Neural progenitor cell (in vitro differentiated cells): Measurements from ENCODE around the gene TOX2. TPM values are rescaled to one million over a fixed set of nuclear protein-coding genes. Genes with fewer than 3 reads are reported as not detected.

ENCODE experiments used
- DNase-seq: peaks from one replicate; pipeline ENCODE4 v3.0.0-alpha.2; 2016; ENCODE audit warnings: low spot score
- H2AFZ ChIP-seq: fragments of 200-600 bp; sonication (generic); replicated peaks from 2 replicates; pipeline ENCODE4 v1.6.1; 2016; ENCODE audit warnings: antibody characterized with exemption
- H3F3A ChIP-seq: fragments of 200-600 bp; sonication (generic); 2 replicates; pipeline ENCODE4 v1.6.1; 2016; ENCODE audit warnings: antibody characterized with exemption, low read depth
- H3K27ac ChIP-seq: fragments of 200-600 bp; sonication (generic); 2 replicates; pipeline ENCODE4 v1.5.1; 2016; ENCODE audit warnings: mild to moderate bottlenecking
- H3K27me3 ChIP-seq: fragments of 200-600 bp; sonication (generic); 2 replicates; pipeline ENCODE4 v1.6.1; 2016; ENCODE audit warnings: mild to moderate bottlenecking, moderate library complexity
- H3K36me3 ChIP-seq: fragments of 200-600 bp; sonication (generic); 2 replicates; pipeline ENCODE4 v1.5.1; 2016
- H3K4me1 ChIP-seq: fragments of 200-600 bp; sonication (generic); 2 replicates; pipeline ENCODE4 v1.6.1; 2016; ENCODE audit warnings: mixed run types
- H3K4me2 ChIP-seq: fragments of 200-600 bp; sonication (generic); 2 replicates; pipeline ENCODE4 v1.6.1; 2016
- H3K4me3 ChIP-seq: fragments of 200-600 bp; sonication (generic); 2 replicates; pipeline ENCODE4 v1.5.1; 2016
- H3K79me2 ChIP-seq: fragments of 200-600 bp; sonication (generic); 2 replicates; pipeline ENCODE4 v1.6.1; 2016; ENCODE audit warnings: low read depth
- H3K9ac ChIP-seq: fragments of 200-600 bp; sonication (generic); 2 replicates; pipeline ENCODE4 v1.6.1; 2016
- H3K9me3 ChIP-seq: fragments of 200-600 bp; sonication (generic); 2 replicates; pipeline ENCODE4 v1.5.1; 2016; ENCODE audit warnings: low read depth
- H4K20me1 ChIP-seq: fragments of 200-600 bp; sonication (generic); 2 replicates; pipeline ENCODE4 v1.6.1; 2016; ENCODE audit warnings: low read depth
- H3K27ac Mint-ChIP-seq: 3 replicates; pipeline ENCODE4 v1.8.0; 2021; ENCODE audit warnings: mixed read lengths
- H3K27me3 Mint-ChIP-seq: 2 replicates; pipeline ENCODE4 v1.8.0; 2022; ENCODE audit warnings: low read depth, mild to moderate bottlenecking, inconsistent platforms, moderate library complexity, mixed read lengths; ENCODE audit not compliant: insufficient read depth
- H3K36me3 Mint-ChIP-seq: 3 replicates; pipeline ENCODE4 v1.8.0; 2021; ENCODE audit warnings: mixed read lengths
- H3K4me1 Mint-ChIP-seq: 3 replicates; pipeline ENCODE4 v1.8.0; 2021; ENCODE audit warnings: mixed read lengths
- H3K4me3 Mint-ChIP-seq: 3 replicates; pipeline ENCODE4 v1.8.0; 2021; ENCODE audit warnings: mild to moderate bottlenecking, moderate library complexity, mixed read lengths
- H3K9me3 Mint-ChIP-seq: 3 replicates; pipeline ENCODE4 v1.8.0; 2020; ENCODE audit warnings: mixed read lengths
- CTCF ChIP-seq: fragments of 200-600 bp; sonication (generic); IDR thresholded peaks from 2 replicates; pipeline ENCODE4 v1.5.1; 2017; ENCODE audit warnings: antibody characterized with exemption, mild to moderate bottlenecking
- EZH2 ChIP-seq: fragments of 200-600 bp; sonication (generic); IDR thresholded peaks from 2 replicates; pipeline ENCODE4 v1.6.1; 2017; ENCODE audit warnings: antibody characterized with exemption, mild to moderate bottlenecking, moderate library complexity
- EZH2phosphoT487 ChIP-seq: fragments of 200-600 bp; sonication (generic); IDR thresholded peaks from 2 replicates; pipeline ENCODE4 v1.6.1; 2017; ENCODE audit warnings: antibody characterized with exemption
- total RNA-seq: library from RNA; depleted of rRNA; stranded (reverse); fragments of >200 nt; gene quantifications from 2 replicates; pipeline ENCODE4 v1.2.3, GENCODE V29; 2015; ENCODE audit warnings: low replicate concordance

TOX2 gene
- total RNA-seq, 1 donor from 2014 or later, result not detected

DNA sequence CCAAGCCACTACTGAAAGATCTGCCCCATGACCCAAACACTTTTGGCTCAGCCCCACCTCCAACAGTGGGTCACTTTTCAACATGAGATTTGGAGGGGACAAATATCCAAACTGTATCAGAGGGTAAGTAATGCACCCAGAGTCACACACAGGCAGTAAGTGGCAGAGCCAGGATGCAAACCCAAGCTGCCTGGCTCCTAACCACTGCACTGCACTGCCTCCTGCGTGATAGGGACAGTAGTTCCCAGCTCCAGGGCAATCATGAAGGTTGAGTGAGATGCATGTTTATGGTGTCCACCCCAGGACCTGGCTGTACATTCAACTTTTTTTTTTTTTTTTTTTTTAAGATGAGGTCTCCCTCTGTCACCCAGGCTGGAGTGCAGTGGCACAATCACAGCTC lies 88.2 kb downstream of the TOX2 start:
- DNase-seq, result no peak
- H2AFZ ChIP-seq, result no peak overlapping the region
- no peak overlapping the region for H3K9ac ChIP-seq
- H3F3A ChIP-seq, result no peaks in the 10 kb centered on the region
- no peaks in the 10 kb centered on the region for H3K4me1 ChIP-seq
- H3K27me3 ChIP-seq, result no peaks in the 10 kb centered on the region
- Mint-ChIP-seq H3K4me1 (peaks cover 4% of the 10 kb centered on the region), H3K36me3 (no peaks in the 10 kb centered on the region), H3K9me3 (no peaks in the 10 kb centered on the region), H3K27ac (no peak overlapping the region), H3K4me3 (no peak overlapping the region), H3K27me3 (no peaks in the 10 kb centered on the region)
- no peaks in the 10 kb centered on the region for H4K20me1 ChIP-seq
- no peaks in the 10 kb centered on the region for H3K79me2 ChIP-seq
- no peak overlapping the region for H3K4me3 ChIP-seq
- TF ChIP-seq CTCF (no peak), EZH2 (no peak), EZH2phosphoT487 (no peak)
- no peaks in the 10 kb centered on the region for H3K9me3 ChIP-seq
- H3K27ac ChIP-seq, result no peak overlapping the region
- no peaks in the 10 kb centered on the region for H3K36me3 ChIP-seq
- no peak overlapping the region for H3K4me2 ChIP-seq

DNA sequence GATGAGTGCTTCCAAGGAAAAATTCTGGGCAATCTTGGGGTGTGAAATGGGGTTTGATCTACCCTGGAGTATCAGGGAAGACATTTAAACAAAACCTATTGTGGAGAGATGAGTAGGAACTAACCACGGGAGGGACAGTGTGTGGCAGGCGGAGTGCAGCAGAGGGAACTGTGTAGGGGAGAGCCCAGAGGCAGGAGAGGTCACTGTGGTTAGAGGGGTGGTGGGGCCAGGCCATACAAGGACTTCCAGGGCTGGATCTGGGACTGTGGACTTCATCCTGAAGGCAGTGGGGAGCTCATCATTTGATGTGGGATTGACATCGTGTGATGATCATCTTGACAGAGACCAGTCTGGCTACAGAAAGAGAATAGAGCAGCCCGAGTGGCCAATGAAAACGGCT lies 89.0 kb downstream of the TOX2 start:
- no peaks in the 10 kb centered on the region for H3K9me3 Mint-ChIP-seq
- H3K9ac ChIP-seq, result no peak overlapping the region
- no peaks in the 10 kb centered on the region for H3K79me2 ChIP-seq
- no peak for DNase-seq
- H3K36me3 Mint-ChIP-seq, result no peaks in the 10 kb centered on the region
- H2AFZ ChIP-seq, result no peak overlapping the region
- TF ChIP-seq EZH2phosphoT487, result no peak
- TF ChIP-seq EZH2, result no peak
- no peak for TF ChIP-seq CTCF
- no peaks in the 10 kb centered on the region for H3K4me1 ChIP-seq
- H3K27ac ChIP-seq, result no peak overlapping the region
- no peak overlapping the region for H3K4me3 Mint-ChIP-seq
- no peaks in the 10 kb centered on the region for H3F3A ChIP-seq
- no peaks in the 10 kb centered on the region for H4K20me1 ChIP-seq
- no peaks in the 10 kb centered on the region for H3K36me3 ChIP-seq
- no peak overlapping the region for H3K4me3 ChIP-seq
- H3K4me1 Mint-ChIP-seq, result peaks cover 4% of the 10 kb centered on the region
- H3K27ac Mint-ChIP-seq, result no peak overlapping the region
- no peaks in the 10 kb centered on the region for H3K27me3 ChIP-seq
- H3K27me3 Mint-ChIP-seq, result no peaks in the 10 kb centered on the region
- H3K4me2 ChIP-seq, result no peak overlapping the region
- H3K9me3 ChIP-seq, result no peaks in the 10 kb centered on the region

GRCh38 chr20:44004306-44004915 lies 89.8 kb downstream of the TOX2 start:
- H3K4me3 ChIP-seq, result no peak overlapping the region
- Mint-ChIP-seq H3K4me3 (no peak overlapping the region), H3K9me3 (no peaks in the 10 kb centered on the region)

More at GRCh38 chr20:44004306-44004915, 89.8 kb downstream of the TOX2 start:
- H3F3A ChIP-seq, result no peaks in the 10 kb centered on the region
- no peaks in the 10 kb centered on the region for H3K36me3 ChIP-seq
- H3K27ac Mint-ChIP-seq, result no peak overlapping the region
- H3K79me2 ChIP-seq, result no peaks in the 10 kb centered on the region
- no peaks in the 10 kb centered on the region for H3K27me3 Mint-ChIP-seq
- H3K9me3 ChIP-seq, result no peaks in the 10 kb centered on the region
- DNase-seq, result no peak
- no peaks in the 10 kb centered on the region for H4K20me1 ChIP-seq
- no peak overlapping the region for H2AFZ ChIP-seq
- H3K27me3 ChIP-seq, result no peaks in the 10 kb centered on the region
- no peaks in the 10 kb centered on the region for H3K36me3 Mint-ChIP-seq
- no peak for TF ChIP-seq EZH2phosphoT487
- TF ChIP-seq EZH2, result no peak
- no peak for TF ChIP-seq CTCF
- peaks cover 4% of the 10 kb centered on the region for H3K4me1 Mint-ChIP-seq
- H3K27ac ChIP-seq, result no peak overlapping the region
- H3K4me2 ChIP-seq, result no peak overlapping the region
- H3K4me1 ChIP-seq, result no peaks in the 10 kb centered on the region
- no peak overlapping the region for H3K9ac ChIP-seq
